Ascending aorta (tissue), 2 donors: ENCODE results near the gene ACTN1. TPM values are rescaled to one million over a fixed set of nuclear protein-coding genes. Genes with fewer than 3 reads are reported as not detected.

ENCODE experiments used
- DNase-seq, 2 donors: peaks; one replicate each; pipeline ENCODE4 v3.0.0-alpha.2; 2019; ENCODE audit warnings: low spot score in 2 of 2
- H3K27ac ChIP-seq, 2 donors: fragments of 200-600 bp; sonication (generic); one replicate each; pipeline ENCODE4 v1.5.1; 2016 to 2017; ENCODE audit warnings: mild to moderate bottlenecking in 1 of 2
- H3K27me3 ChIP-seq: fragments of 200-600 bp; sonication (generic); one replicate; pipeline ENCODE4 v1.5.1; 2017
- H3K36me3 ChIP-seq, 2 donors: fragments of 200-600 bp; sonication (generic); one replicate each; pipeline ENCODE4 v1.5.1; 2016
- H3K4me1 ChIP-seq, 2 donors: fragments of 200-600 bp; sonication (generic); one replicate each; pipeline ENCODE4 v1.5.1; 2016 to 2017; ENCODE audit warnings: mild to moderate bottlenecking in 1 of 2
- H3K4me3 ChIP-seq, 2 donors: fragments of 200-600 bp; sonication (generic); one replicate each; pipeline ENCODE4 v1.5.1; 2016 to 2017; ENCODE audit warnings: mild to moderate bottlenecking in 1 of 2
- H3K9me3 ChIP-seq, 2 donors: fragments of 200-600 bp; sonication (generic); one replicate each; pipeline ENCODE4 v1.5.1; 2016
- intact Hi-C: fragments of 100-400 bp; cut with DNase I; formaldehyde crosslinking; loops from one replicate; pipeline ENCODE4 v1.15.1; 2023
- total RNA-seq: library from RNA; depleted of rRNA; stranded (reverse); fragments of >200 nt; gene quantifications from one replicate; pipeline ENCODE4 v1.1.0, GENCODE V29; 2016
- TF ChIP-seq, protein P1 (sequence below), 3 experiments: fragments of 200-600 bp in 2 of 3; fragments of 450-650 bp in 1 of 3; sonication (generic) in 2 of 3; IDR thresholded peaks; one replicate each; pipeline ENCODE4 v1.5.1; 2016 to 2019; ENCODE audit warnings: antibody characterized with exemption in 3 of 3, mild to moderate bottlenecking in 1 of 3, moderate library complexity in 1 of 3

ACTN1 gene
- total RNA-seq, 1 donor from 2014 or later, result 814 TPM

DNA sequence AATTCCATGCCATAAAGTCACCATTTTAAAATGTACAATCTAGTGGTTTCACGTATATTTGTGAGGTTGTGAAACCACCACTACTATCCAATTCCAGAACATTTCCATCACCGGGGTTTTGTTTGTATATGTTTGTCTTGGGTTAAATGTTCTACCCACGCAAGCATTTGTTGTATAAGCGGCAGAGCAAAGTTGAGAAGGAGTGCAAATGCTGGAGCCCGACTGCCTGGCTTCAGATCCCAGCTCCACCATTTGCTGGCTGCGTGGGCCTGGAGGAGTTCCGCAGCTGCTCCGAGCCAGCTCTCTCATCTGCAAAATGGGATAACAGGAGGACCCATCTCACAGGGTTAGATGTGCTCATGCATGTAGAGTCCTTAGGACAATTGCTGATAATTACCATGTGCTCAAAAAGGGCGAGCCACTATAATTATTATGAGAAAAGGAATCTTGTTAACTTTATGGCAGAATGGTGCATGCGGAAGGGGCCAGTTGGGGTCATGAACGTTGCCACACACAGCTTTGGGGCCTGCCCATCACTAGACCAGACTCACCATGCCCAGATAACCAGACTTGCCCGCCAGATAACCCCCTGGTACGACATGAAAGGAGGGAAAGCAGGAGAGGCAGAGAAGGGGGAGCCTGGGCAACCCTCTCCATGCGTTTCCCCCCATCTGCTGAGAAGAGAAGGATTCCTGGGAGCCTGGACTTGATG, 6.4 kb downstream of the ACTN1 start:
- Histone ChIP-seq H3K4me1 (peaks cover 53 to 86% of the 10 kb centered on the region in 2 donors), H3K4me3 (peak overlapping the region in 1 of 2 donors; percentile 78), H3K9me3 (no peaks in the 10 kb centered on the region), H3K36me3 (peaks cover 30 to 51% of the 10 kb centered on the region in 2 donors), H3K27me3 (no peaks in the 10 kb centered on the region), H3K27ac (peak overlapping the region; percentile 68 to 99)
- DNase-seq, result no peak
- intact Hi-C loops, result loop anchor here (10.0 kb wide), 1 partner anchor 58 kb away; no protein-coding TSS in a partner anchor
- TF ChIP-seq, protein P1, sequence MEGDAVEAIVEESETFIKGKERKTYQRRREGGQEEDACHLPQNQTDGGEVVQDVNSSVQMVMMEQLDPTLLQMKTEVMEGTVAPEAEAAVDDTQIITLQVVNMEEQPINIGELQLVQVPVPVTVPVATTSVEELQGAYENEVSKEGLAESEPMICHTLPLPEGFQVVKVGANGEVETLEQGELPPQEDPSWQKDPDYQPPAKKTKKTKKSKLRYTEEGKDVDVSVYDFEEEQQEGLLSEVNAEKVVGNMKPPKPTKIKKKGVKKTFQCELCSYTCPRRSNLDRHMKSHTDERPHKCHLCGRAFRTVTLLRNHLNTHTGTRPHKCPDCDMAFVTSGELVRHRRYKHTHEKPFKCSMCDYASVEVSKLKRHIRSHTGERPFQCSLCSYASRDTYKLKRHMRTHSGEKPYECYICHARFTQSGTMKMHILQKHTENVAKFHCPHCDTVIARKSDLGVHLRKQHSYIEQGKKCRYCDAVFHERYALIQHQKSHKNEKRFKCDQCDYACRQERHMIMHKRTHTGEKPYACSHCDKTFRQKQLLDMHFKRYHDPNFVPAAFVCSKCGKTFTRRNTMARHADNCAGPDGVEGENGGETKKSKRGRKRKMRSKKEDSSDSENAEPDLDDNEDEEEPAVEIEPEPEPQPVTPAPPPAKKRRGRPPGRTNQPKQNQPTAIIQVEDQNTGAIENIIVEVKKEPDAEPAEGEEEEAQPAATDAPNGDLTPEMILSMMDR (IDR thresholded peaks at IDR 0.05), result no peak

DNA sequence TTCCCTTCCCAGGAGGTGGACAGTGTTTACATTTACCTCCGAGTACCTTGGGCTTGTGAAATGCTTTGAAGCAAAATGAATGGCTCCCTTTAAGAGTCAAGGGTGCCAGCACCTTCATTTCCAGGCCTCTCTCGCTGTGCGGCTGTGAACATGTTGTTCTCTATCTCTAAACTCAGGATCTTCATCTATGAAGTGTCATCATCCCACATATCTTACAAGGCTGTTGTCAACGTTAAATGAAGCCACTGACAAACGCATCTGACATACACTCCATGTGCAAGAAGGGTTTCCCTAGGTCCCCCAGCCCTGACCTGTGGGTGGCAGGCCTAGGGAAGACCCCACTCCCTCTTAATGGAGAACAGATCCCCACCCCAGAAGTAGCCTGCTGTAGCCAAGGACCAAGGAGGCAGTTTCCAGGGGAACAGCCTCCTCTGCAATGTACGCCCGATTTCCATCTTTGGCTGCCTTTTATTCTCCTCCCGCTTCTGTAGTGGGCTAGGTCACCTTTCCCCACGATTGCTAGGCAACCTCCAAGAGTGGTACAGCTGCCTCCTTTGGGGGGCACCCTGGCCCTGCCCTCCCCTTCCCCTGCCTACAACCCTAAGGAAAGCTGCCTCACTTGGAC, 7.6 kb downstream of the ACTN1 start:
- intact Hi-C loops, result loop anchor here (10.0 kb wide), 1 partner anchor 57 kb away; no protein-coding TSS in a partner anchor
- DNase-seq, result no peak
- Histone ChIP-seq H3K9me3 (no peaks in the 10 kb centered on the region), H3K4me1 (peaks cover 64 to 92% of the 10 kb centered on the region in 2 donors), H3K27ac (peak overlapping the region; percentile 68 to 80), H3K27me3 (no peaks in the 10 kb centered on the region), H3K36me3 (peaks cover 30 to 42% of the 10 kb centered on the region in 2 donors), H3K4me3 (peak overlapping the region; percentile 6 to 78)
- TF ChIP-seq, protein P1 (IDR thresholded peaks at IDR 0.05), result no peak

DNA sequence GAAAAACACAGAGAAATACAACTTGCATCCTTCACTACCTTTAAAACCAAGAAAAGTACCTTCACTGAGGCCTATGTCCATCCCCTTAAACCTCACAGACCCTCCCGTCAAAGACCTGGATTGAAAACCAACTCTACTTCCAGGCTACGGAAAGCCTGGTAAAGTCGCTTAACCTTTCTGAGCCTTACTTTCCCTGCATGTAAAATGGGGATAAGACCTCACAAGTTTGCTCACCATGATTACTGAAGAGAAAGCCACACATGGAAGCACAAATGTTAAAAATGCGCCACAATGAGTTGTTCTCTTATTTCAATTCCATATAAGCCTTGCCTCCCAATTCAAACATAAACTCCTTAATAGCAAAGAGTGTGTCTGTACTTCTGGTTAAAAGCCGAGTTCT, 8.4 kb downstream of the ACTN1 start:
- Histone ChIP-seq H3K27me3 (no peaks in the 10 kb centered on the region), H3K9me3 (no peaks in the 10 kb centered on the region), H3K36me3 (peaks cover 33 to 42% of the 10 kb centered on the region in 2 donors), H3K4me1 (peaks cover 71 to 95% of the 10 kb centered on the region in 2 donors), H3K27ac (peak overlapping the region; percentile 68 to 80), H3K4me3 (peak overlapping the region in 1 of 2 donors; percentile 78)
- TF ChIP-seq, protein P1 (IDR thresholded peaks at IDR 0.05), result no peak
- DNase-seq, result no peak
- intact Hi-C loops, result loop anchor here (10.0 kb wide), 1 partner anchor 56 kb away; no protein-coding TSS in a partner anchor

DNA sequence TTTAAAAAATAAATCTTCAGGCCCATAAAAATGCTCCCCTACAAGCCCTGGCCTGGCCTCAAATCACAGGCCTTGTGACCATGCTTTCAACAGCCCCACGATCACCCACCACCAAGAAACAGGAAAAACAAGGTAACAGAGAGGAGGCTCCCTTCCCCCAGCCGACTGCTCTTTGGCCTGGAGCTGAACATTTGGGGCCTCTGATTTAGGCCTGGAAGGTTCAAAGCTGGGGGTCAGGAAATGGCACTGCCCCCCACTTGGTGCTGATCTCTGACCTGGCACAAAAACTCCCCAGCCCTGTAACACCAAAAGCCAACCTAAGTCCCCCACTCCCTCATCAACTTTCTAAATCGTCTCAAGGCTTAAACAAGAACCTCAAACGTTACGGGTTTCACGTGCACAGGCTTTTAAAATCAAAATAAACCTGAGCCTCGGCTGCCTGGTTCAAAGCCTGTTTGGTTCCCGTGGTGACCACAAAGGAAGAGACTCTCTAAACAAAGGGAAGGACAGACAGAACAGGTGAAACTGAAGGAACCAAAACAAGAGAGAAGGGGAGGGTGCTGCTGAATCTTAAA, 9.0 kb downstream of the ACTN1 start:
- peak overlapping the region in 1 of 2 donors; percentile 78 for H3K4me3 ChIP-seq
- peaks cover 30 to 37% of the 10 kb centered on the region in 2 donors for H3K36me3 ChIP-seq
- no peaks in the 10 kb centered on the region for H3K9me3 ChIP-seq
- H3K4me1 ChIP-seq, result peaks cover 76 to 97% of the 10 kb centered on the region in 2 donors
- TF ChIP-seq, protein P1 (IDR thresholded peaks at IDR 0.05), result no peak
- H3K27me3 ChIP-seq, result no peaks in the 10 kb centered on the region
- H3K27ac ChIP-seq, result peak overlapping the region; percentile 68 to 80
- DNase-seq, result no peak
- intact Hi-C loops, result loop anchor here (10.0 kb wide), 1 partner anchor 55 kb away; no protein-coding TSS in a partner anchor

DNA sequence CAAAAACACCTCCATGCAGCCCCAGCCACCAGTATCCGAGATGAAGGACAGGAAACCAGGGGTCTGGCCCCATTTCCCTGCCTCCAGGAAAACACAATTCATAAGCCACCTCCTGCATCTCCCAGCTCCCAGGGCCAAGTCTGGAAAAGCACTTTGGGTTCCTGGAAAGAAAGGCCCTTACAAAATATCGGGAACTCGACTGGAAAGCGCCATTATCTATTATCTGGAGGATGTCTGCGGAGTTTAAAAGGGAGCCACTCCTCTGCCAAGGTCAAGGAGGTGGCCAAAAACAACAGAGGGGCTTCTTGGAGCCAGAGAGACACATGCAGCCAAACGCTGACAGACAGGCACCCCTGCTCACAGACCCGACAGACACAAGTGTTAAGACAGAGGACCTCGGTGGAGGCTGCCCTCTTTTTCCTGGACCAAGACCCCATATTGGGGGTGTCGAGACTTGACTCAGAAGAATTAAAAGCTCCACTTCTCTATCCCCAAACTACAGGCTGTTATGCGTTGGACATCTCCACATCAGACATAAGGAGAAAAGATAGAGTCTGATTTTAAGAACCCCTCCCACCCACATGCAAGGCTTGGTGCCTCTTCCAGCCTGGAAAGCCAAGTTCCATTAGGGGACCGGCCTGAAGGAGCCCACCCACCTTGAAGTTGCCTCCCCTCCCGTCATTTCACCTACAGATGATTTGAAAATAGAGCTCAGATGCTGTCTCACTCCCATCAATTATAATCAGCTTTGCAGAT, 9.6 kb downstream of the ACTN1 start:
- Histone ChIP-seq H3K4me1 (peaks cover 76 to 95% of the 10 kb centered on the region in 2 donors), H3K9me3 (no peaks in the 10 kb centered on the region), H3K36me3 (peaks cover 24 to 34% of the 10 kb centered on the region in 2 donors), H3K27ac (peak overlapping the region; percentile 68 to 80), H3K4me3 (peak overlapping the region in 1 of 2 donors; percentile 78), H3K27me3 (no peaks in the 10 kb centered on the region)
- TF ChIP-seq, protein P1 (IDR thresholded peaks at IDR 0.05), result no peak
- intact Hi-C loops, result loop anchor here (10.0 kb wide), 1 partner anchor 55 kb away; no protein-coding TSS in a partner anchor
- no peak for DNase-seq
